ENCODE data around the gene CIBAR2.

The CIBAR2 gene

DNA sequence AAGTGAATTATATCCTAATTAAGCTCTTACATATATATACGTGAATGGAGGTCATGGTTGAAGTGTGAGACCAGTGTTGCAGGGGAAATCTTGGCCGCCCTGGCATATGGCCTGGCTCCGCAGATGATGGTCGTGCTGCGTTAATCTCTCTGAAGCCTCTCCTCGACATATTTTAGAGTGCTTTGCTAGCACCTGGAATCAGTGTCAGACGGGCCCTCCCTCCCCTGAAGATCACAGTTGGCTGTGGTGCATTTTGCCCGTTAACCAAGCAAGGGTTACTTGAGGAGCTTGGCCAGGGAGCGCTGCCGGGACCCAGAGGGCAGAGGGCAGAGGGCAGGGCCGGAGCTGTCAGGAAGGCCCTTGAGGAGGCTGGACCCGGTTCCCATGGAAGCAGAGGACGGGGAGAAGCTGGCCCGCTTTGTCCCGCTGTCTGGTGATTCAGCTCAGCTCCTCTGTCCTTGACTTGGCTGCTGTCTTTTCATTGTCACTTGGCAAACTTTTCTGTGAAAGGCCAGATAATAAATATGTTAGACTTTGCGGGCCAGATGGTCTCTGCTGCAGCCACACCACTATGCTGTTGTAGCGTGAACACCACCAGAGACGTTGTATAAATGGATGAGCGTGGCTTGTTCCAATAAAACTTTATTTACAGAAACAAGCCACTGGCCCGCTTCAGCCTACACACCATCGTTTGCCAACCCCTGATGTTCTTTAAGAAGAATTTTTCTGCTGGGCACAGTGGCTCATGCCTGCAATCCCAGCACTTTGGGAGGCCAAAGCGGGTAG is 32.3 kb downstream of the CIBAR2 start:
- DNase-seq, result no peak

DNA sequence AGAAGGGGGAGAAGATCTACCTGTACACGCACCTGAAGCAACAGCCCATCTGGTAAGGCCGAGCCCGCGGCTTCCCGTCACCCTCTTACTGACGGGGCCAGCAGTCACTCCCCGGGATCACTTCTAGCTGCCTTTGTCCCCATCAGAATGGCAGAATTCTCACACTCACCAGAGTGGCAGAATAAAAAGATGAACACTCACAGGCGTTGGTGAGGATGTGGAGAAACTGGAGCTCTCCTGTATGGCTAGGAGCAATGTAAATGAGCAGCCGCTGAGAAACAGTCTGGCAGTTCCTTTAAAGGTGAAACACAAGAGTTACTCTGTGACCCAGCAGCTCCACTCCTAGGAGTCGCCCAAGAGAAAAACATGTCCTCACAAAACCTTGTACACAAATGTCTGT is 33.3 kb downstream of the CIBAR2 start:
- DNase-seq, result no peak

DNA sequence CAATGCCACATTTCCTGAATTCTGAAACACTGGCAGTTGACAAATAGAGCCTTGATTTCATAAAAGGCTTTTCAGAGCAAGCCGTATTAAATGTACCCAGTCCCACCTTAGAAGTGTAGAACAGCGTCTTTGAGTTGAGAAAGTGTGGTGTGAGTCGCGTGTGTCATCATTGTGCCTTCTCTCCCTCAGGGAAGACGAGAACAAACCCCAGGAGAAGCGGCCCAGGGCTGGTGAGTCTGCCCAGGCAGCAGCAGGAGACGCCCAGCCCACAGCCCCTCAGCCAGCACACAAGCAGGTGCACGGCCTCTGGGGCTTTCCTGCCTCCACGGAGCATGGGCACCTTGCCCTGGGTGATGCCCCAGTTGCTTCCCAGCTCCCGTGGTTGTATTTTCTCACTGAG is 34.0 kb downstream of the CIBAR2 start:
- no peak for DNase-seq

- DNase-seq, result no peak
These were observed 34.6 kb downstream of the CIBAR2 start for GRCh38 chr16:85077576-85078125.

DNA sequence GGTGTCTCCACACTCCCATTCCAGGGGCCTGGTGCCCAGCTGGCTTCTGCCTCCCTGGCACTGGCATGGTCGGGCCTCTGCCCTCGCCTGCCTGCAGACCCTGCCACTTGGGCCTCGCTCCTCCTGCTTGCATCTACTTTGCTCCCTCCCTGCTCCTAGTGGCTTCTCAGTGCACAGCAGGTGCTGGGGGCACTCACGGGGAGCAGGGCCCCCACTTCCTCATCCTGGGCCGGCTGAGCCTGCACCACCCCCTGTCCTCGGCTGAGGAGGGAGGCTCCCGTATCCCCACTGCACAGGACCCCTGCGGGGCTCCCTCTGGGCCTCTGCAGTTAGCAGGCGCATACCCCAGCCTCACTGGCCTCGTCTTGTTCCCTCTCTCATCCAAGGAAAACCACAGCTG is 35.2 kb downstream of the CIBAR2 start:
- no peak for DNase-seq

DNA sequence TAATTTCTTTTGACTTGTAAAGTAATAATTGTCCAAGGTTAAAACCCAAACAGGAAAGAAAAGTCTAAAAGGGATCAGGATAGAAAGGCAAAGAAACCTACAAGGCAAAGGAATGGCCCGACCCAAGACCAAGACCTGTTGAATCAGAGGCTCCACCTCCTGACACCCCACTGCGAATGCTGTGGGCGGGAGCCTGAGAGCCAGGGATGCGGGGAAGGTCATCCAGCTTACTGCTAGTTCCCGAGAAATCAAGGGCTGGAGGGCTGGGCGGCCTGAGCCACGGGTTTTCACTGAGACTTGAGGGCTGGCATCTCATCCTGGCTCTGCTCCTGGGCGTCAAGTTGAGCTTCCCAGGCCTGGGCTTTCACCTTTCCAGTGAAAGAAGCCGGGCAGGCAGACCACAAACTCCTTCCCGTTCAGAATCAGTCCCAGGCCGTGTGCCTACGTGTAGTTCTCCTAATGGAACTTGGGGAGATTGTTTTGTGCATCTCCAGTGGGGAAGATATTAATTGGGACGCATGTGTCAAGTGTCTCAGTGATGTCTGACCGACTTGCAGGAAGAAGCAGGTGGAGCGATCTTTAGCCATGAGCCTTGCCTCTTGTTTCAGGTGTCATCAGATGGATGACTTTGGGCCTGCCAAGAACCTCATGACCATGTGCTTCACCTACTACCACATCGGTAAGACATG is 36.9 kb downstream of the CIBAR2 start:
- DNase-seq, result no peak

DNA sequence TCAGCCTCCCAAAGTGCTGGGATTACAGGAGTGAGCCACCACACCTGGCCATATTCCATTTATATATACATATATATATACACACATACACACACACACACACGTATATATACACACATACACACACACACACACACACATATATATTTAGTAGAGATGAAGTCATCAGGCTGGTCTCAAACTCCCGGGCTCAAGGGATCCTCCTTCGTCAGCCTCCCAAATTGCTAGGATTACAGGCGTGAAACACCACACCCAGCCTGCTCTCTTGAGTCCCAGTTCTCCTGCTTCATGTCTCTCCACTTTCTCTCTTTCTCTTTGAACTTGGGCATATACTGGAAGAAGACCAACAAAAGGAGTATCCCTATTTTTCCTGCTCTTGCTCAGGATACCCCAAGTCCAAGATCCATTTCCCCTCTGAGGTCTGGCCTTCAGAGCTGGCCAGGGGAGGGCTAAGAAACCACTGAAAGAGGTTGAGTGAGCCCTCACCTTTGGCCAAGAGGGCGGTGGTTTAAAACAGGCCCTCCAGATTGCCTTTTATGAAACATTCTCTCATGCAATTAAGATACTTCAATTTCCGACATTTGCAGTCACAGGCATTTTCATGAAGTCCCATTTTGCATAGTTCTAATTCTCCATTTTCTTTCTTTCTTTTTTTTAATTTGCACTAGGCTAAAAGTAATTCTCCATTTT is 37.9 kb downstream of the CIBAR2 start:
- no peak for DNase-seq

GRCh38 chr16:85072947-85073346 is 39.3 kb downstream of the CIBAR2 start:
- DNase-seq, result no peak

DNA sequence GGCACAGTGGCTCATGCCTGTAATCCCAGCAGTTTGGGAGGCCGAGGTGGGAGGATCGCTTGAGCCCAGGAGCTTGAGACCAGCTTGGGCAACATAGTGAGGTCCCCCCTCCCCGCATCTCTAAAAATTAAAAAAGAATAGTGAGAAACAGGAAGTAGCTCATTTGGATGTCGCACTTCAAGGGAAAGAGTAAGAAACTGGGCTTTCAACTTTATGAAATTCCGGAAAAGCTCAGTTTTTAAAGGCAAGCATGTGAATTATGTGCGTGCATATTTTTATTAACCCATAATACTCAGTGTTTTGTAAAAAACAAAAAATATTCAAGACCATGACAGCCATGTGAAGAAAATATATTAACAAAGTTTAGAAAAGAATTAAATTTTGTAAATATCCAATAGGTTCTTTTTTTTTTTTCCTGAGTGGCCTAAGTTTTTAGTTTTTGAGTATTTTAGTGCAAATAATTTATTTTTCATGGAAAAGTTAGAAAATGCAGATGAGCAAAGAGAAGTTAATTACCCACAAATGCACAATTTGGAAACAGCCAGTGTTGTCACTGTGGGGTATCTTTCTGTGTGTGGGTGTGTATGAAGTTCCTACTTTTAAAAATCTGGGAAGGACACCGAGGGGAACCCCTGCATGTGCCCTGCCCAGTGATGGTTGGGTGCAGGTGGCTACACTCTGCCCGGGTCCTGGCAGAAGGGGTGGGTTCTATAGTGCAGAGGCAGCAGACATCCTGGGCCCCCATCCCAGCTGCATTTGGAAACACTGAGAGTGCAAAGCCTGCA is 40.0 kb downstream of the CIBAR2 start:
- DNase-seq, result no peak

- DNase-seq, result no peak
These were observed 43.1 kb downstream of the CIBAR2 start for GRCh38 chr16:85069171-85069570.

DNA sequence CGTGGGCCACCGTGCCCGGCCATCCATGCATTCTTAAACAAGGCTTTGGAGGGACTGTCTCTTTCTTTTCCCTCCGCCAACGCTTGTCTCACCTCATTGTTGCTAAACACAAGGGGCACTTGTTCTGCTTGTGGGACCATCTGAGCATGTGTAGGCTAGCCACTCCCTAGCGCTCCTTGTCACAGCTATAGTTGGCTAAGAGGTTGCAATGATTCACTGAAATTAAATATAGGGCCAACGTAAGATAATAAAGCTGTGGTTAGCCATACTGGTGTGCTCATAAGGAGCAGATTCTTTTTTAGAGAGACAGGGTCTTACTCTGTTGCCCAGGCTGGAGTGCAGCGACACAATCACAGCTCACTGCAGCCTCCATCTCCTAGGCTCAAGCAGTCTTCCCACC is 43.5 kb downstream of the CIBAR2 start:
- DNase-seq, result no peak

DNA sequence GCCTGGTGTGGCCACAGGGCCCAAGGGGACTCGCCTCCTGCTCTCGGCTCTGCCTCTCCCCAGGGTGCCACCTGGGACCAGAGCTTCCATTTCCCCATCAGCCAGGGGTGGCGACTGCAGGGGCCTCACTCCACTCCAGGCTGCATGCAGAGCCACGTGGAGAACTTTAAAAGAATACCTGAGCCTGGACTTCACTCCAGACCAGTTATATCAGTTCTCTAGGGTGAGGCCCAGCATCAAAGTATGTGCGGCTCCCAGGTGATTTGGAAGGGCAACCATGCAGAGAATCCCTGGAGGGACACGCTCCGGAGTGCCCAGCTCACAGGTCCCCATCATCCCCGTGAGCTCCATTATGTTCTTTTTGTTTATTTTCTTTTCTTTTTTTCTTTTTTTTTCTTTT is 44.8 kb downstream of the CIBAR2 start:
- no peak for DNase-seq

GRCh38 chr16:85067024-85067423 is 45.2 kb downstream of the CIBAR2 start:
- no peak for DNase-seq

- DNase-seq, result no peak
These were observed 45.9 kb downstream of the CIBAR2 start for GRCh38 chr16:85066346-85066885.

DNA sequence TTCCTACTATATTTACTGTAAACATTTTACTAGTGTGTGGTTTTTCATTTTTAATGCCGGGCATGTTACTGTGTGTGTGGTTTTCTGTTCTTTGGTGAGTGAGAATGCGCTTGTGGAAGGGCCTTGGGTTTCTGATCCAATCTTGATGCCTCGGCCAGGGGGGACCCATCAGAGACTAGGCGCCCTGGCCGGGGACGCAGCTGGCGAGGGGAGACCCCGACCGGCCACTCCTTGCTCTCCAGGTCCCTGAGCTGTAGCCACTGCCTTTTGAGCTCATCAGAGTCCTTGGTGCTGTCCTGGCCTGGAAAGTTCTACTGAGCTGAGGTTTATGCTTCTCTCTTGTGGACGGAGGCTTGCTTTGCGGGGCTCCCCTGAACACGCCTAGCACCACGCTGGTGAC is 47.2 kb downstream of the CIBAR2 start:
- DNase-seq, result no peak

- DNase-seq, result no peak
These were observed 48.1 kb downstream of the CIBAR2 start for GRCh38 chr16:85064186-85064585.

- no peak for DNase-seq
These were observed 49.4 kb downstream of the CIBAR2 start for GRCh38 chr16:85062845-85063244.

DNA sequence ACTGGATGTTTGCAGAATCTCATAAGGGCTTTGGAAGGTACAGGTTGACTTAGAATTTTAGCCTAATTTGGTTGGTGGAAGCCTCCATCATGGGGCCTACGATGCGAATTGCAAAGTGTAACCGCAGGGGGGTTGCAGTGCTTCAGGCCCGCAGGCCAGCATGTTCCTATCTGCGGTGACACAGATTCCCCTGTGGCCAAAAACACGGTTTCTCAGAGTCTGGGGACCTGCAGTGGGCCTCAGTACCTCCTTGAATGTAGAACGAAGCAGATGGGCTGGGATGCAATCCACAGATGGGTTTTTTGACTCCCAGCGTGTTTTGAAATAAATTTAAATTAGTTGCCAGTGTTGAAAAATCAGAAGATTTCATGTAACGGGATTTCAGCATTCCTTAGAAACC is 49.9 kb downstream of the CIBAR2 start:
- DNase-seq, result no peak

GRCh38 chr16:85061566-85061965 is 50.7 kb downstream of the CIBAR2 start:
- no peak for DNase-seq

GRCh38 chr16:85058909-85059308 is 53.4 kb downstream of the CIBAR2 start:
- no peak for DNase-seq

- DNase-seq, result no peak
These were observed 54.3 kb downstream of the CIBAR2 start for GRCh38 chr16:85057948-85058347.

DNA sequence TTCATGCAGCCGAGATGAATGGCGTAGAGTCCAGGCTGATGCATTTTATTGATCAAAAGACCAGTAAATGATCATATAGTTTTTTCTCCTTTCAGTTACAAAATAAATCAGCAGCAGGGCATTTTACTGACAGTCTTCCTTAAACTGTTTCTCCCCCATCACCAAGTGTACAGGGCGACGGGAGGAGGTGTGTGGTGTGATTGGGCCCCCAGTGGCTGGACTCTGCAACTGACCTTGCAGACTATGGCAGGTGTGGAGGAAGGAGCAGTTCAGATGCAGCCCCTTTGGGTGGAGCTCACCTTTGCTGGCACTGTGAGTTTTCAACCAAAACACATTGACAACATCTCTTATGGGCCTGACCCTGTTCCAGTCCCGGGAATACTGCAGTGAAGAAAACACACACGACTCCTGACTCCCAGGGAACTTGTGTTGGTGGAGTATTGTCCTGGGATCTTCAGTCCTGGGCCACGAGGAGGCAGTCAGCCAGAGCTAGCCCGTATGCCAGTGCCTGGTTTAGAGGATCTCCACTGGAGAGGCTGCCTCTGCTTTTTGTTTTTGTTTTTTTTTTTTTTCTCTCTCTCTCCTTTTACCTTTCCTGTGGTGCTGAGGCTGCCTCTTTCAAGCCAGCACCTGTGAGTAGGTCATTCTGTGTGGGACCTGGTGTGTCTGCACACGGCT is 54.9 kb downstream of the CIBAR2 start:
- DNase-seq, result no peak

Data from activated T-cell treated with anti-CD3 and anti-CD28 coated beads, Interleukin-2, amount 50 U/mL, for 48 hours (primary cell).